ENCODE results near the gene PLEKHA3. TPM values are rescaled to one million over a fixed set of nuclear protein-coding genes. Genes with fewer than 3 reads are reported as not detected.

PLEKHA3 gene
- total and polyA plus RNA-seq, 12 donors, result 1.8 to 96.4 (median 30.7) TPM

DNA sequence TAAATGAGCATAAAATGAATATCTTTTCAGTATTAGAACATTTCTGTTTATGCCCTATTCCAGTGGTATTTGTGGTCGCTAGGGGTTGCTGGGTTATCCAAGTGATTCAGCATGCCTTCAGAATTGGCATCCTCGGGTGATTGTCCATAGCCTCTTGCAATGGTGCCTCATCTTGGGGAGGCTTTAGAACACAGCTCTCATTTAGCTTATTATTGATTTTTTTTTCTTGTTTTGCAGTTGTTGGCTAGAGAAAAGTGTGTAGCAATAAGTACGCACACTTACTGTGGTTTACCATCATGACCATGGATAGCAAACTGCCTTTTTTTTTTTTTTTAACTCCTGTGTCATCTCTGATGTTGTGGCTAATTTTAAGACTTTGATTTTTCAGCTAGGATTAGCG is 33.6 kb downstream of the PLEKHA3 start:
- TF ChIP-seq POLR2A (IDR thresholded peaks at IDR 0.05), result no peak
- TF ChIP-seq, protein P1, sequence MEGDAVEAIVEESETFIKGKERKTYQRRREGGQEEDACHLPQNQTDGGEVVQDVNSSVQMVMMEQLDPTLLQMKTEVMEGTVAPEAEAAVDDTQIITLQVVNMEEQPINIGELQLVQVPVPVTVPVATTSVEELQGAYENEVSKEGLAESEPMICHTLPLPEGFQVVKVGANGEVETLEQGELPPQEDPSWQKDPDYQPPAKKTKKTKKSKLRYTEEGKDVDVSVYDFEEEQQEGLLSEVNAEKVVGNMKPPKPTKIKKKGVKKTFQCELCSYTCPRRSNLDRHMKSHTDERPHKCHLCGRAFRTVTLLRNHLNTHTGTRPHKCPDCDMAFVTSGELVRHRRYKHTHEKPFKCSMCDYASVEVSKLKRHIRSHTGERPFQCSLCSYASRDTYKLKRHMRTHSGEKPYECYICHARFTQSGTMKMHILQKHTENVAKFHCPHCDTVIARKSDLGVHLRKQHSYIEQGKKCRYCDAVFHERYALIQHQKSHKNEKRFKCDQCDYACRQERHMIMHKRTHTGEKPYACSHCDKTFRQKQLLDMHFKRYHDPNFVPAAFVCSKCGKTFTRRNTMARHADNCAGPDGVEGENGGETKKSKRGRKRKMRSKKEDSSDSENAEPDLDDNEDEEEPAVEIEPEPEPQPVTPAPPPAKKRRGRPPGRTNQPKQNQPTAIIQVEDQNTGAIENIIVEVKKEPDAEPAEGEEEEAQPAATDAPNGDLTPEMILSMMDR (IDR thresholded peaks at IDR 0.05), result no peak
- Histone ChIP-seq H3K4me1 (replicated peaks in 1 of 2) (no peaks in the 10 kb centered on the region), H3K27me3 (no peaks in the 10 kb centered on the region), H3K27ac (no peak overlapping the region), H3K36me3 (replicated peaks in 1 of 2) (peaks cover 0 to 4% of the 10 kb centered on the region in 2 donors), H3K4me3 (no peak overlapping the region), H3K9me3 (replicated peaks in 1 of 3) (no peaks in the 10 kb centered on the region)
- intact Hi-C loops (cut with DNase I), result no loop called here
- 94 to 96% (median 96%) methylated on average over 4 of the region's 4 CpGs for WGBS, 4 donors
- DNase-seq, result no peak

DNA sequence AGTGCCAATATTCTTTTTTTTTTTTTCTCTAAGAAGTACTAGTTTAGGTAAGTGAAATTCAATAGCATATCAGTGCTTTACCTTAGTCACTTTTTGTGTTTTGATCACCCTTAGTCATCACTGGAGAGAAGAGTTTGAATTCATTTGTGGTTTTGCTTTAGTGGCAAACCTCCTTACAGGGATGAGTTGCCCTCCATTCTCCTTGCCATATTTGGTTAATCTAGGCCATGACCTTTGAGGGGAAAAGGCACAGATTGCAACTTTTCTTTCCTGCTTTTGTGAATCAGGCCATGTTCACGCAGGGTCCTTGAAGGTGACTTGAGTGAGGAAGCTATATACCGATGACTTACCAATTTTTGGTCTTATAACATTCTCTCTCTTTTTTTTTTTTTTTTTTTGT is 34.4 kb downstream of the PLEKHA3 start:
- no peak overlapping the region for H3K27ac ChIP-seq
- H3K27me3 ChIP-seq, result no peaks in the 10 kb centered on the region
- no peaks in the 10 kb centered on the region for H3K4me1 ChIP-seq (replicated peaks in 1 of 2)
- WGBS, 4 donors, result 40 to 55% (median 50%) methylated on average over 2 of the region's 2 CpGs
- no peak overlapping the region for H3K4me3 ChIP-seq
- peak in 1 of 7 donors; percentile 29 for DNase-seq
- H3K36me3 ChIP-seq (replicated peaks in 1 of 2), result peaks cover 0 to 4% of the 10 kb centered on the region in 2 donors
- H3K9me3 ChIP-seq (replicated peaks in 1 of 3), result no peaks in the 10 kb centered on the region
- intact Hi-C loops (cut with DNase I), result no loop called here
- TF ChIP-seq, protein P1 (IDR thresholded peaks at IDR 0.05), result no peak
- no peak for TF ChIP-seq POLR2A (IDR thresholded peaks at IDR 0.05)

DNA sequence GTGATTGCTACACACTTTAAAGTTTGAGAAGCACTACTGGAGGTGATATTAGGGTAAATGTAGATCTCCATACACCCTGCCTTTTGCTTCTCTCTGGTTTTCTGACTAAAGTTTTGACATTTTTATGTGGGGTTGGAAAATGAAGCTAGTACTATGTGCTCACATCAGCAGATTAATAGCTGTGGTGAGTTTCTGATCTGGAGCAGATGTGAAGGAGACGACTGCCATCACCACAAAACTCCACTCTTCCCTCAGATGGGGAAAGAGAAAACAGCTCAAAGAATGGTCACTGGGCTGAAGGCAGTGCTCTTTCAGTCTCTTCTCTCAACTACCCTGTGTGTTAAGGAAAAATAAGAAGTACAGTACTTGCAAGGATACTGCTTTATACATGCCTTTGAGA is 37.2 kb downstream of the PLEKHA3 start:
- Histone ChIP-seq H3K9me3 (replicated peaks in 1 of 3) (no peaks in the 10 kb centered on the region), H3K4me3 (no peak overlapping the region), H3K36me3 (replicated peaks in 1 of 2) (no peaks in the 10 kb centered on the region), H3K27me3 (no peaks in the 10 kb centered on the region), H3K4me1 (replicated peaks in 1 of 2) (no peaks in the 10 kb centered on the region), H3K27ac (no peak overlapping the region)
- 76 to 100% (median 88%) methylated on average over 1 of the region's 1 CpG for WGBS, 4 donors
- intact Hi-C loops (cut with DNase I), result no loop called here
- no peak for DNase-seq
- TF ChIP-seq, protein P1 (IDR thresholded peaks at IDR 0.05), result no peak
- TF ChIP-seq POLR2A (IDR thresholded peaks at IDR 0.05), result no peak

DNA sequence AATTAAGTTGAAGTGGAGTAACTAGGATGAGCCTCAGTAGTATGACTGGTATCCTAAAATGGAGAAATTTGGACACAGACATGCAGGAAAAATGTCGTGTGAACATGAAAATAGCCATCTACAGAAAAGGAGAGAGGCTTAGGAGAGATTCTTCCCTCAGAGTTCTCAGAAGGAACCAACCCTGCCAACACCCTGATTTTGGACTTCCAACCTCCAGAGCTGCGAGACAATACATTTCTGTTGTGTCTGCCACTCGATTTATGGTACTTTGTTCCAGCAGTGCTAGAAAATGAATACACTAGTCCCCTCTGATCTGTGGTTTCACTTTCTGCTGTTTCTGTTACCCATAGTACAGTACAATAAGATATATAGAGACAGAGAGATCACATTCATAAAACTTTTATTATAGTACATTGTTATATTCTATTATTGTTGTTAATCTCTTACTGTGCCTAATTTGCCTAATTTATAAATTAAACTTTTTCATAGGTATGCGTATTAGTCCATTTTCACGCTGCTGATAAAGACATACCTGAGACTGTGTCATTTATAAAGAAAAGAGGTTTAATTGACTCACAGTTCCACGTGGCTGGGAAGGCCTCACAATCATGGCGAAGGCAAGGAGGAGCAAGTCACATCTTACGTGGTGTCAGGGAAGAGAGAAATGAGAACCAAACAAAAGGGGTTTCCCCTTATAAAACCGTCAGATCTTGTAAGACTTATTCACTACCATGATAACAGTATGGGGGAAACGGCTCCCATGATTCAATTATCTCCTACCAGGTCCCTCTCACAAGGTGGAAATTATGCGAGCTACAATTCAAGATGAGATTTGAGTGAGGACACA is 41.3 kb downstream of the PLEKHA3 start:
- H3K4me3 ChIP-seq, result no peak overlapping the region
- no peaks in the 10 kb centered on the region for H3K27me3 ChIP-seq
- intact Hi-C loops (cut with DNase I), result no loop called here
- peaks cover 11% of the 10 kb centered on the region in 2 donors for H3K4me1 ChIP-seq (replicated peaks in 1 of 2)
- no peak overlapping the region for H3K27ac ChIP-seq
- TF ChIP-seq POLR2A (IDR thresholded peaks at IDR 0.05), result no peak
- TF ChIP-seq, protein P1 (IDR thresholded peaks at IDR 0.05), result no peak
- no peaks in the 10 kb centered on the region for H3K9me3 ChIP-seq (replicated peaks in 1 of 3)
- no peaks in the 10 kb centered on the region for H3K36me3 ChIP-seq (replicated peaks in 1 of 2)
- WGBS, 4 donors, result 93 to 95% (median 95%) methylated on average over 11 of the region's 11 CpGs
- DNase-seq, result no peak
